Activated naive CD4-positive, alpha-beta T cell treated with anti-CD3 and anti-CD28 coated beads, Interleukin-2, amount 50 U/mL, for 72 hours (primary cell): ENCODE data around the gene FGFR2. TPM values are rescaled to one million over a fixed set of nuclear protein-coding genes. Genes with fewer than 3 reads are reported as not detected.
A peak's percentile ranks its signal among the peaks of the same experiment; 100 is the strongest.
"Not testable (repeated sequence)": the region's sequence is repeated elsewhere in the genome, so short reads cannot be mapped to it uniquely, and the experiment has no call there.

ENCODE experiments used
- ATAC-seq, 2 donors: fragments of 150-1000 bp; cut with Tn5 transposase; 2 replicates each; pipeline ENCODE4 v1.10.0; 2021; ENCODE audit warnings: mild to moderate bottlenecking in 2 of 2, moderate library complexity in 2 of 2
- DNase-seq, 2 donors: peaks; one replicate each; pipeline ENCODE4 v3.0.0; 2021 to 2022; ENCODE audit warnings: low spot score in 2 of 2
- H3K27ac Mint-ChIP-seq, 2 donors: one replicate each; pipeline ENCODE4 v1.8.0; 2022; ENCODE audit warnings: mild to moderate bottlenecking in 2 of 2, mixed read lengths in 2 of 2
- H3K36me3 Mint-ChIP-seq, 2 donors: one replicate each; pipeline ENCODE4 v1.8.0; 2022; ENCODE audit warnings: mixed read lengths in 2 of 2
- H3K9me3 Mint-ChIP-seq, 2 donors: one replicate each; pipeline ENCODE4 v1.8.0; 2022; ENCODE audit warnings: mixed read lengths in 2 of 2
- total RNA-seq, 2 donors: library from RNA; stranded (reverse); gene quantifications; one replicate each; pipeline ENCODE4 v1.2.3, GENCODE V29; 2022

FGFR2 gene
- total RNA-seq, 2 donors from 2014 or later: not detected

GRCh38 chr10:121525251-121526134 lies 72.8 kb downstream of the FGFR2 start:
- no peak overlapping the region for H3K27ac Mint-ChIP-seq
- H3K36me3 Mint-ChIP-seq: peaks cover 0 to 5% of the 10 kb centered on the region in 2 donors
- peaks cover 4 to 9% of the 10 kb centered on the region in 2 donors for H3K9me3 Mint-ChIP-seq
- DNase-seq (no peak), ATAC-seq (no peak)

DNA sequence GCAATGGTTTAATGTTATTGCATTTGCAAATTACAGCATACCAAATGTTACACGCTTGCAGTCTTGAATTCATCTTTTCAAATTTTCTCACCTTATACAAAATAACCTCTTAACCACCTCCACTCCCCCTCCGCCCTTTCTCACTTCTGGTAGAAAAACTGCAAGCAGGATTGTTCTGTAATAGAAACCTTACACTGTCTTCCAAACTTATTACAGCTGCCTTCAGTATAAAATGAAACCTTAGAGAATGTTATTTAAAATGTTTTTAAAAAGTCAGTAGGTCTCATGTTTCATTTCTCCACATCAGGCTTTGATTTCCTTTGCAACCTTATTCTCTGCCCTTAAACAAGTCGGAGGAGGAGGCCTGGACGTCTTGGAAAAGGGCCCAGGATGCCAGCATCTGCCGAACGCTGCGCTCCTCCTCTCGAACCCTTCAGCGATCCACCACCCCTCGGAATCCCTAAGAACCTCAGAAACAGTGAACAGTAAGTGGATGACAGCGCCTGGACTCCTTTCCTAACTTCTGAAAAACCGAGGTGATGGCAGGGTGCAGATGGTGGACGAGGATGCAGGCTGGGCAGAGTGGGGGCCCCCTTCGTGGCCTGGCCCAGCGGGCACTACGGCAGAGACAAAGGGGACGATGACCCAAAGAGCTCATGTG lies 74.0 kb downstream of the FGFR2 start:
- DNase-seq (no peak), ATAC-seq (no peak)
- peaks cover 4 to 9% of the 10 kb centered on the region in 2 donors for H3K9me3 Mint-ChIP-seq
- H3K36me3 Mint-ChIP-seq: peaks cover 0 to 5% of the 10 kb centered on the region in 2 donors
- H3K27ac Mint-ChIP-seq: no peak overlapping the region

- ATAC-seq: no peak
- Mint-ChIP-seq H3K36me3 (peaks cover 0 to 5% of the 10 kb centered on the region in 2 donors), H3K27ac (peak overlapping the region in 1 of 2 donors; percentile 62), H3K9me3 (peaks cover 4 to 9% of the 10 kb centered on the region in 2 donors)
- DNase-seq: no peak
Observed at GRCh38 chr10:121522831-121523230, 75.4 kb downstream of the FGFR2 start.

GRCh38 chr10:121521794-121522556 lies 76.3 kb downstream of the FGFR2 start:
- Mint-ChIP-seq H3K9me3 (peaks cover 4 to 9% of the 10 kb centered on the region in 2 donors), H3K36me3 (peaks cover 0 to 5% of the 10 kb centered on the region in 2 donors), H3K27ac (no peak overlapping the region)
- no peak for ATAC-seq
- DNase-seq: no peak

- not testable (repeated sequence) for DNase-seq, H3K9me3 Mint-ChIP-seq, H3K36me3 Mint-ChIP-seq, H3K27ac Mint-ChIP-seq, ATAC-seq
Observed at GRCh38 chr10:121520526-121520925, 77.7 kb downstream of the FGFR2 start.

GRCh38 chr10:121519901-121520493 lies 78.2 kb downstream of the FGFR2 start:
- Mint-ChIP-seq H3K36me3 (peaks cover 0 to 5% of the 10 kb centered on the region in 2 donors), H3K9me3 (peaks cover 4 to 9% of the 10 kb centered on the region in 2 donors), H3K27ac (no peak overlapping the region)
- ATAC-seq: no peak
- no peak for DNase-seq

DNA sequence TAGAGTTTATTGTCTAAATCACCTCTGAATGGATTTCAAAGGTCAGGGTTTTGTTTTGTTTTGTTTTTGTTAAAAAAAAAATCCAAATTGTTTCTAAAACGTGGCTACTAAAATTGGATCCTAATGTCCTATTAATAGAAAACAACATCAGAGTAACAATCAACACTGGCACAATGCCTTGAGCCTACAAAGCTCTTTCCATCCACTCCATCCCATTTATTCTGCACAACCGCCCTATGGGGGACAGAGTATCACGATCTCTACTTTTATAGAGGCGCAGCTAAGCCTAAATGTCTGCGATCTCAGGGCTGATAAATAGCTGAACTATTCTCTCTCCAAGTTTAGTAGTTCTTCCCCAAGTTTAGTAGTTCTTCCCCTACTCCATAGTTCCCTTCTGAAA lies 78.8 kb downstream of the FGFR2 start:
- ATAC-seq (no peak), DNase-seq (no peak)
- peaks cover 4 to 9% of the 10 kb centered on the region in 2 donors for H3K9me3 Mint-ChIP-seq
- peaks cover 0 to 5% of the 10 kb centered on the region in 2 donors for H3K36me3 Mint-ChIP-seq
- H3K27ac Mint-ChIP-seq: no peak overlapping the region

DNA sequence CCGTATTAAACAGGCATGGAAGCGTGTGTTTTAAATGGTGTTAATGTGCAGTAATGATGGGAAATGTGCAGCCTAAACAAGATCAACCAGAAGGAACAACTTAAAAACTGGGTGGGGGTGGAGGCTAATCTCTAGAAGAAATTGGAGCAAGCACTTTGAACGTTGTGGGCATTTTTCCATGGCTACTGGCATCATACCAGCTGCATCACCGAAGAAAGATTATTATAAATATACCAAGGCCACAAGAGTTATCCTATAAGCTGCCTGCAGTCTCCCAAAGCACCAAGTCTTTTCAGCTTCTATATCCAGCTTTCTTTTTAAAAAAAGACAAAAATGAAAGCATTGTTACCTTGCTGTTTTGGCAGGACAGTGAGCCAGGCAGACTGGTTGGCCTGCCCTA lies 79.9 kb downstream of the FGFR2 start:
- Mint-ChIP-seq H3K36me3 (peaks cover 0 to 5% of the 10 kb centered on the region in 2 donors), H3K9me3 (peaks cover 4 to 9% of the 10 kb centered on the region in 2 donors), H3K27ac (no peak overlapping the region)
- ATAC-seq (no peak), DNase-seq (no peak)

GRCh38 chr10:121516093-121516865 lies 82.0 kb downstream of the FGFR2 start:
- H3K9me3 Mint-ChIP-seq: peaks cover 0 to 2% of the 10 kb centered on the region in 2 donors
- H3K27ac Mint-ChIP-seq: no peak overlapping the region
- peaks cover 0 to 3% of the 10 kb centered on the region in 2 donors for H3K36me3 Mint-ChIP-seq
- DNase-seq (no peak), ATAC-seq (peak in 1 of 2 donors; percentile 97)

DNA sequence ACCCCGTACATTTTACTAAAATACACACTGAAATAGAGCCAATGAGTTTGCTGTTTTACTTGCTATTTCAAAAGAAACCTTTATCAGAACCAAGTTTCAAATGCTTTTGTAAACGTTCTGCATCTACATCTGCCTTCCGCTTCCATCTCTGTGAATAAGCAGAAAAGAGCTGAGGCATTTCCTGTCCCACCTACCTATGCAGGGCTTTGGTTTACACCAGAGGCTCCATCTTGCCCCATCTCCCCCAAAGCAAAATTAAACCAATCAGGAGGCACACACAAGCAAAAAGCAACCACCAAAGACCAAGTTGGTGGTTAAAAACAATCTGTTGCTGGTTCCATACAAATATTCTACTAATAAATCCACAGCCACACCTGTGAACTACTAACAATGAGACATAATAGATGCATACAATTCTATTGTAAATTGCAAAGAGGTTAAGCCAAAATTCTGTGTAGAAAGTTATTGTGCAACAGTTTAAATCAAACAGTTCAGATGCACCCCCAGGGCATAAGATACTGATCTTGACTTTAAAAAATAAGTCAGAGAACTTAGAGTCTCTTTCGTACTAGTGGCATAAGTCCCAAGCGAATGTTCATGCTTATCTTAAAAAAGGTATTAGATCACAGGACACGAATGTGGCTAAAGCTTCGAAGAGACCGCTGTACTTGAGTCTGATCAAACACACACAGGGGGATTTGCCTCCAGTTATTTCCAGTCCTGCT lies 83.9 kb downstream of the FGFR2 start:
- DNase-seq (no peak), ATAC-seq (no peak)
- no peaks in the 10 kb centered on the region for H3K36me3 Mint-ChIP-seq
- H3K27ac Mint-ChIP-seq: no peak overlapping the region
- H3K9me3 Mint-ChIP-seq: no peaks in the 10 kb centered on the region

DNA sequence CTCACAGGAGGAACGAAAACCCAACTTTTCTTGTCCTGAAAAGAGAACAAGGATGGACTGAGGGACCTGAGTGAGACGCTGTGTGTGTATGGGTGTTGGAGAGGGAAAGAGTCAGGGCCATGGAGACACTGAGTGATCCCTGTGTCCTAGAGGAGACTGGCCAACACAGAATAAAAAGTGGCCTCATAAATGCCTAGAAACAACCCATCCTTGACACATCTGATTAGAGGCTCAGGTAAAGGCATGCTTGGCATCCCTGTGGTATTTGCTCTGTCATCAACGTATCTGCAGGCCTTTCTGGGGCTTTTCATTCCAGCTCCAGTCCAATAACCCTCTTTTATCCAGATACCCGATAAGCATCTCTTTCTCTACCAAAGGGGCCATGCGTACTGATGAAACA lies 86.3 kb downstream of the FGFR2 start:
- ATAC-seq (no peak), DNase-seq (no peak)
- no peaks in the 10 kb centered on the region for H3K9me3 Mint-ChIP-seq
- no peaks in the 10 kb centered on the region for H3K36me3 Mint-ChIP-seq
- no peak overlapping the region for H3K27ac Mint-ChIP-seq

DNA sequence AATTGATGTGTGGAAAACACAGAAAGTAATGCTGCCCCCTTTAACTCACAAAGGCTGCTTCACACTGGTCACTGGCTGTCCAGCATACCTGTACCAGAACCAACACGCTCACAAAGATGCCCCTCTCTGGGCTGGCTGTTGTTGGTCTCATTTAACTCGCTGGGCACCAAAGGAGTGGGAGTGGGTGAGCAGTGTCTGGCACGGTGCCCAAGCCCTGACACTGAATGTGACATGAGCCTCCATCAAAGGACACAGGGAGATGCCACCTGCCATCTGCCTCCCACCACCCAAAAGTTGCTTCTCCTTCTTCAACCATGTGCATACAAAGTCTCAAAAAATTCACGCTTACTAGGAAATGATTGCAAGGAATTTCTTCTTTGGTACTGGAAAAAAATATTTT lies 86.8 kb downstream of the FGFR2 start:
- Mint-ChIP-seq H3K36me3 (no peaks in the 10 kb centered on the region), H3K9me3 (no peaks in the 10 kb centered on the region), H3K27ac (no peak overlapping the region)
- ATAC-seq (no peak), DNase-seq (no peak)

- H3K27ac Mint-ChIP-seq: no peak overlapping the region
- ATAC-seq: no peak
- DNase-seq: no peak
- H3K36me3 Mint-ChIP-seq: no peaks in the 10 kb centered on the region
- no peaks in the 10 kb centered on the region for H3K9me3 Mint-ChIP-seq
Observed at GRCh38 chr10:121510201-121510771, 88.0 kb downstream of the FGFR2 start.

- H3K27ac Mint-ChIP-seq: no peak overlapping the region
- ATAC-seq: no peak
Observed at GRCh38 chr10:121509796-121510195, 88.4 kb downstream of the FGFR2 start.

DNA sequence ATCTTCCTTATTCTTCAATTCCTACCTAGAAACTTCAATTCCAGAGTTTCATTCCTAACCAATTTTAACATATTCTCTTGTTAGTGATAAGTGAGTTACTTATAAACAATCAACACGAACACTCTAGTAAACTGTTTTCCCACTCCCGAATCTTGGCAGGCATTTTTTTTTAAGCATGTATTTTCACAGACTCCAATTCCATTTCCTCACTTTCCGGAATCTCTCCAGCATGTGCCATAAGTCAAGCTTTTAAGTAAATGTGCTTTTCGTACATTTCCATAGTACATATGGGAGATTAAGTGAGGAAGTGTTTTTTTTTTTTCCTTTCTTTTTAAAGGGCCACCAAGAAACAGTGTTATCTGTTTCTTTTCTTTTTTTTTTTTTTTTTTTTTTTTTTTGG lies 89.1 kb downstream of the FGFR2 start:
- Mint-ChIP-seq H3K27ac (no peak overlapping the region), H3K9me3 (no peaks in the 10 kb centered on the region), H3K36me3 (no peaks in the 10 kb centered on the region)
- no peak for ATAC-seq
- DNase-seq: no peak

More at GRCh38 chr10:121509796-121510195, 88.4 kb downstream of the FGFR2 start:
- no peak for DNase-seq
- no peaks in the 10 kb centered on the region for H3K36me3 Mint-ChIP-seq
- no peaks in the 10 kb centered on the region for H3K9me3 Mint-ChIP-seq
